ENCODE data around the gene AKAP9.
"Not testable (repeated sequence)": the region's sequence is repeated elsewhere in the genome, so short reads cannot be mapped to it uniquely, and the experiment has no call there.

AKAP9 gene

GRCh38 chr7:92064438-92065029 lies 123.9 kb downstream of the AKAP9 start:
- no peak for DNase-seq (ENCODE audit: low spot score)

DNA sequence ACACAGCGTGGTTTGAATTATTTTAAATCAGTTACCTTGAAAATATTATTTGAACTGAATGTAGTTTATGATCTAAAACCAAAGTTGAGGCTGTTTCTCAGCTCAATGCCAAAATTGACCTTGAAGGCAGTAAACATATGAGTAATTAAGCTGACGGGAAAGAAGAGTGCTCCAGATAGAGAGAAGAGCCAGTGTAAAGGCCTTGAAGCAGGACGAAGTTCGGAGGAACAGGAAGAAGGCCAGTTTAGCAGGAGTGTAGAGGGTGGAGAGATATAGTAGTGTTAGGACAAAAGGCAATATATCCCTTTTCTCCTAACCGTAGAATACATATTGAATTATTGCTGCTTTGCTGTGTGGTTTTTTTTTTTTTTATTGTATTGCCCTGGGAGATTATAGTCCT lies 130.4 kb downstream of the AKAP9 start:
- no peak for DNase-seq (ENCODE audit: low spot score)

DNA sequence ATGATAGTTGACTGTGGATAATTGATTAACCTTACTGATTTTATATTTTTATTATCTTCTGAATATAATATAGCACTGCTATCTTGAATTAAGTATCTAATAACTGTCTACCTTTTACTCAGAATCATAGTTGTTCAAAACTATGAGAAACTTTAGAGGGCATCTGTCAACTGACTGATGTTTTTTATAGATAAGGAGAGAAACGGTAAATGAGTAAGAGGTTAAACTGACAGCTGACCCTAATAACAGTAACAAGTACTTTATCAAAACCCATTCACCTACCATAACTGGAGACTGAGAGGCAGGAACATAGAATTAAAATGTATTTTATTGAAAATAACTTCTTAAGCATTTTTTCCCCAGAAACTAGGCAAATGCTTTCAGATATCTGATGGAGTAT lies 131.5 kb downstream of the AKAP9 start:
- no peak for DNase-seq (ENCODE audit: low spot score)

- DNase-seq (ENCODE audit: low spot score): no peak
Observed at GRCh38 chr7:92072708-92073107, 132.0 kb downstream of the AKAP9 start.

- no peak for DNase-seq (ENCODE audit: low spot score)
Observed at GRCh38 chr7:92075455-92076158, 134.9 kb downstream of the AKAP9 start.

GRCh38 chr7:92076509-92076908 lies 135.8 kb downstream of the AKAP9 start:
- no peak for DNase-seq (ENCODE audit: low spot score)

- not testable (repeated sequence) for DNase-seq (ENCODE audit: low spot score)
Observed at GRCh38 chr7:92083922-92084321, 143.3 kb downstream of the AKAP9 start.

- no peak for DNase-seq (ENCODE audit: low spot score)
Observed at GRCh38 chr7:92088266-92088665, 147.6 kb downstream of the AKAP9 start.

- no peak for DNase-seq (ENCODE audit: low spot score)
Observed at GRCh38 chr7:92092210-92092609, 151.5 kb downstream of the AKAP9 start.

- no peak for DNase-seq (ENCODE audit: low spot score)
Observed at GRCh38 chr7:92095380-92095779, 154.7 kb downstream of the AKAP9 start.

- no peak for DNase-seq (ENCODE audit: low spot score)
Observed at GRCh38 chr7:92100534-92100933, 159.9 kb downstream of the AKAP9 start.

DNA sequence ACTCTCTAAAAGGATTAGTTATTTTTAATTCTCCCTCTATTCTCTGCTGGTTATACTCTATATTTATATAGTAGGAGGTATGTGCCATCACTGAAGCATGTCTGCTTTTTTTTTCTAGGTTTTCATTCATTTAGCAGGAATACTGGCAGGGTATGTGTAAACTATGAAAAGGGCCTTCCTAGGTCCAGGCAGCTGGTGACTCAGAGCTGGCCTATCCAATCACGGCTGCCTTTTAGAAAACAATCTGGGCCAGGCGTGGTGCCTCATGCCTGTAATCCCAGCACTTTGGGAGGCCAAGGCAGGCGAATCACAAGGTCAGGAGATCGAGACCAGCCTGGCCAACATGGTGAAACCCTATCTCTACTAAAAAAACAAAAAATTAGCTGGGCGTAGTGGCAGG lies 162.2 kb downstream of the AKAP9 start:
- not testable (repeated sequence) for DNase-seq (ENCODE audit: low spot score)

DNA sequence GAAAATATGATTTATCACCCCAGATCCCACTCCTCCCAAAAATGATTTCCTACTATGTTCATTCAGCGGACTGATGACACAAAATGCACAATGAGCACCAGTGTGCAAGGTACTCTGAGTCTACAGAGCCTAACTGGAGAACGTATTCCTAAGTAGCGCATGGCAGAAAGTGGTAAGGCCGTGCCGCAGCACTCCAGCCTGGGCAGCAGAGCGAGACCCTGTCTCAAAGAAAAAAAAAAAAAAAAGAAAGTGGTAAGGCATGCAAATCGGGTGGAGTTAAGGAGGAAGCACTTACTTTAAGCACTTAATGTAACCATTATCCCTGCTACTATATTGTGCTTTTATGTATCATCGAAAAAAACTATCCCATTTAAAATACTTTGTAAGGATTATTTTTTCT lies 168.2 kb downstream of the AKAP9 start:
- no peak for DNase-seq (ENCODE audit: low spot score)

DNA sequence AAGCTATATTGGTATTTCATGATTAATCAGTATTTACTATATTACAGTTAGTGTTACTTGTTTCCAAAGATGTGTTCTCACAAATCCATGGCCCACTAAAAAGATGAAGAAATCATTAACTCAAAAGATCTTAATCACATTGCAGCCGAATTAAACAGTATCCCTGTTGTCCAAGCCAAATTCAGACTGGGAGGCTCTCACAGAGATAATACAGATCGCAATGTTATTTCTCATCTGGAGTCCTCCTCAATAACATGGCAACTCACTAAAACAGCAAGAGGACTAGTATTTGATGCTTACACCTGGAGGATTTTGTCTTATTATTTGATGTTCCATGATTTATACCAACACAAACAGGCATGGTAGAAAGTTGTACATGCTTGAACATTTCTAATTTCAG lies 170.2 kb downstream of the AKAP9 start:
- DNase-seq (ENCODE audit: low spot score): no peak

DNA sequence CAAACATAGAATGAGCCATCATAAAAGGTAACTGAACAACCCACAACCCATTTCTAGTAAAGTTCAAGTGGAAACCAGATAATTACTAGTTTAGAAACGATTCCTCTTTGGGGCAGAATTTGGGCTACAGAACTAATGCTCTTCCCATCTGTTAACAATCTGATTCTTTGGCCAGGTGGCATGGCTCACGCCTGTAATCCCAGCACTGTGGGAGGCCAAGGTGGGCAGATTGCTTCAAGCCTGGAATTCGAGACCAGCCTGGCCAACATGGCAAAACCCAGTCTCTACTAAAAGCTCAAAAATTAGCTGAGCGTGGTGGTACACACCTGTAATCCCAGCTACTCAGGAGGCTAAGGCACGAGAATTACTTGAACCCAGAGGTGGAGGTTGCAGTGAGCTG lies 175.2 kb downstream of the AKAP9 start:
- no peak for DNase-seq (ENCODE audit: low spot score)

DNA sequence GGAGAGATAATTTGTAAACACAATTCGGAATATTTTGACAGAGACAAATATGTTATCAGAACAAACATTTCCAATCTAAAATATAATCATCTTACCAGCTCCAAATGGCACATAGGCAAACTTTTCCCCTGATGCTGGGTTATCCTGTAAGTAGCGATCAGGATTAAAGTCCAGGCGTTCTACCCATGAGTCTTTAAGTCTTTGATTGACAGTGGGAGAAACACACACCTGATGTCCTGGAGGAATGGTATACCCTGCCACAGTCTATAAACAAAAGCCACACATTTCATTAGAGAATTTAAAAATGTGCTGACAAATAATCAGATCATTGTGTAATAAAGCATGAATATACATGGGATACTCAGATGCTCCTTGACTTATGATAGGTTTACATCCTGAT lies 176.3 kb downstream of the AKAP9 start:
- DNase-seq (ENCODE audit: low spot score): no peak

DNA sequence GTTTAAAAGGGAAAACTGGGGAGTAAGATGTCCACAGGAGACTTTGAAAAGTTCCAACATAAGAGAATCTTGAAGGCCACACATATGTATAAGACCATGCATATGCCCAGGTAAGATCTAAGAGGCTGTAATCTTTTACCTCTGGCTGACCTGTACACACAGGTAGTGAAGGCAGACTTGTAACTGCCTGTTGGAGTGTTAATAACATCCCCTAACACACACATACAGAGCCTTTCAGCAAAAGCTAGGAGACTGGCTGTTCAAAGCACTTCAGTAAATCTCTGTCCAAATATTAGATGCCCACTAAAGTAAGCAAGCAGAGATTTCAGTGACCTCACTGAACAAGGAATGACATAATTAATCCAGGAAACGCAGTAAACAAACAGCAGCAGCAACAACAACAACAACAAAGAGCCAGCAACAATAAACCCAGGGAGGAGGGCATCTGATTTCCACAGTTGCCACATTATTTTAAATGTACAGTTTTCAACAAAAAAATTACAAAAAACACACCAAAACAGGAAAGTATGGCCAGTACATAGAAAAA lies 178.6 kb downstream of the AKAP9 start:
- DNase-seq (ENCODE audit: low spot score): no peak

GRCh38 chr7:92121681-92122080 lies 181.0 kb downstream of the AKAP9 start:
- DNase-seq (ENCODE audit: low spot score): no peak

DNA sequence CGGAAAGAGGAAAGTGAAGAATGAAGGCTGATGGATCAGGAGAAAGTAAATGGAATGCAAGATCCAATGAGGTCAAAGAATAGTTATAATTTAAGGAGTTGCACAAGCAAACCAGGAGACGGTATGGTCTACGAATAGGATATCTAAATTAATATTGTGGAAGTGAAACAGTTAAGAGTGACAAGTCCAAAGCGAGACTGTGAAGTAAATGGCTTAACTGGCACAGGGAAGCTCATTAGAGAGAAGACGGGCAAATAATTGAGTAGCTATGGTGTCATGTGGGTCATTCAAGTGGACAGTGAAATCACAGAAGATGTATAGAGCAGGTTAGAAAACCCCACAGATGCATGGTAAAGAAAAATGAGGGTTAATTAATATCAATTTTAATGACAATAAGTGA lies 190.4 kb downstream of the AKAP9 start:
- DNase-seq (ENCODE audit: low spot score): no peak

DNA sequence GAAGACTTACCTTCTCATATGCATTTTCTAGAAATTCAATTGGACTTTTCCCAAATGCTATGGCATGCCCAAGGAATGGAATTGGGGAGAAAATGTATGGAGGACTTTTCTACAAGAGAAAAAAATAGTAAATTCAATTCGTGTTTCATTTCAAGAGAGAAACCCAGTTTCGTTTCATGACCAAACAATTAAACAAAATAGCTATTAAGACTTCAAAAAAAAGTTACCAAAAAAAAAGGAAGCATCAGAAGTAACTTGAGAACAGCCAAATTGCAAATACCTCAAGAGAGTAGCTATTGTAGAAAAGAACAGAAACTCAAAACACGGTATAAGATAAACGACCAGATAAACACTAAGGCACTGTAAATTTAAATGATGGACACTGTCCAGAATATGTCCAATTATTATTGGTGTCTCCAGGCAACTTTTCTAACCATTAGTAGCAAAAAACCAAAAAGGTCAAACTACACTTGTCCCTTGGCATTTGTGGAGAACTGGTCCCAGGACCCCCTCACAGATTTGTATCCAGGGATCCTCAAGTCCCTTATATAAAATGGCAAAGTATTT lies 191.2 kb downstream of the AKAP9 start:
- DNase-seq (ENCODE audit: low spot score): no peak

- no peak for DNase-seq (ENCODE audit: low spot score)
Observed at GRCh38 chr7:92133133-92133736, 192.6 kb downstream of the AKAP9 start.

GRCh38 chr7:92133737-92134270 lies 193.1 kb downstream of the AKAP9 start:
- DNase-seq (ENCODE audit: low spot score): peak; percentile 85
